Measurements from ENCODE around the gene TLE6.

- TF ChIP-seq POLR2A (IDR thresholded peaks at IDR 0.05; ENCODE audit: low read depth, low read length), result no peak
- TF ChIP-seq POLR2AphosphoS5 (IDR thresholded peaks at IDR 0.05; ENCODE audit: low read depth, low read length), result no peak
- TF ChIP-seq TAF1 (IDR thresholded peaks at IDR 0.05; ENCODE audit: borderline replicate concordance, low read depth, low read length), result no peak
Observed at GRCh38 chr19:2970201-2970835, 7.0 kb upstream of the TLE6 start.
